ENCODE measurements around the gene DZIP1L. TPM values are rescaled to one million over a fixed set of nuclear protein-coding genes. Genes with fewer than 3 reads are reported as not detected.
A peak's percentile ranks its signal among the peaks of the same experiment; 100 is the strongest.

DZIP1L gene, protein sequence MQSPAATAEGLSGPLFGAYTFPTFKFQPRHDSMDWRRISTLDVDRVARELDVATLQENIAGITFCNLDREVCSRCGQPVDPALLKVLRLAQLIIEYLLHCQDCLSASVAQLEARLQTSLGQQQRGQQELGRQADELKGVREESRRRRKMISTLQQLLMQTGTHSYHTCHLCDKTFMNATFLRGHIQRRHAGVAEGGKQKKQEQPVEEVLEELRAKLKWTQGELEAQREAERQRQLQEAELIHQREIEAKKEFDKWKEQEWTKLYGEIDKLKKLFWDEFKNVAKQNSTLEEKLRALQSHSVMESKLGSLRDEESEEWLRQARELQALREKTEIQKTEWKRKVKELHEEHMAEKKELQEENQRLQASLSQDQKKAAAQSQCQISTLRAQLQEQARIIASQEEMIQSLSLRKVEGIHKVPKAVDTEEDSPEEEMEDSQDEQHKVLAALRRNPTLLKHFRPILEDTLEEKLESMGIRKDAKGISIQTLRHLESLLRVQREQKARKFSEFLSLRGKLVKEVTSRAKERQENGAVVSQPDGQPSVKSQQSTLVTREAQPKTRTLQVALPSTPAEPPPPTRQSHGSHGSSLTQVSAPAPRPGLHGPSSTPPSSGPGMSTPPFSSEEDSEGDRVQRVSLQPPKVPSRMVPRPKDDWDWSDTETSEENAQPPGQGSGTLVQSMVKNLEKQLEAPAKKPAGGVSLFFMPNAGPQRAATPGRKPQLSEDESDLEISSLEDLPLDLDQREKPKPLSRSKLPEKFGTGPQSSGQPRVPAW
- 4.1 TPM for polyA plus RNA-seq (2012; ENCODE audit: insufficient read length, low read depth)

DNA sequence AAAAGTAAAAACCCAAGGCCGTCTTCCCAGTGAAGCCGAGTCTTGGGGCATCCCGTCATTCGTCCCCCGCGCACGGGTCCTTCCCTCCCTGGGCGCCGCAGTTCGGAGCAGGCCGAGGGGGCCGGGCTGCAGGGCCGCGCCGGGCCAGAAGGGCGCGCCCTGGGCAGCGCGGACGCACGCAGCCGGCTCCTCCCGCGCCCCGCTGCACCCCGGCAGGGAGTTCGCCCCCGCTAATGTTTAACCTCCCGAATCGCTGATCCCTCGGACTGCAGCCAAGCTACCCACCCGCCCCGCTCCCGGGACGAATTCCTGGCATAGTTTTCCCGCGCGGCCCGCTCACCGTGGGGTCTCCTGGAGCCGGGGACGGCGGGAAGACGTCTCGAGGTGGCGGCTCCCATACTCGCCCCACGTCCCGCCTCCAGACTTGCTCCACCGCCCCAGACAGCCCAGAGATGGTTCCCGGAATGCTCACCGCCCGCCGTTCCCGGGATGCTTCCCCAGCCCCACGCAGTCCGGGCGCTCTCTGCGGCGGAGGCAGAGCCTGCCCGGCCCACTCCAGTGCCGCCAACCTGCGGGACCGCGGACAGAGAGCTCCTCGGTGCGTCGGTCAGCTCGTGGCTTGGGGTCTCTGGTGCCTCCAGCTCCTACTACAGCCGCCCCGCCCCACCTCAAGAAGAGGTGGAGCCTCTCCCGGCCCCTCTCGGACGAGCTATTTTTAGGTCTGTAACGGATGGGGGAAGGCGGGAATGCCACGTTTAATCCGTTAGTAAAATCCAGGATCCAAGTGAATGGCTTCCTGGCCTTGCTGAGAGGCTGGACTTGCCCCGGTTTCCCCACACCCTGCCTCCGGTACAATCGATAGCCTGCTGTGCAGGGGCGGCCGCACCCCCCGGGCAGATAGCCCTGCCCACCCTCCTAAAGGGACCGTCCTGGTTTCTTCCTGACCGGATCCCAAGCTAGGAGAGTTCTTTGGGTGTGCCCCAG, at the start of gene DZIP1L:
TSS of gene DZIP1L (minus strand) at position 621 of the 984 bp plus-strand sequence. CDS start 11,637 bp downstream, outside the sequence.
- TF ChIP-seq SIN3A (IDR thresholded peaks at IDR 0.05; ENCODE audit: borderline replicate concordance, insufficient read depth, low read length) = no peak
- peak; percentile 62 for TF ChIP-seq POLR2AphosphoS5 (IDR thresholded peaks at IDR 0.05; ENCODE audit: low read depth, low read length)
- no peak for TF ChIP-seq REST (IDR thresholded peaks at IDR 0.05; ENCODE audit: insufficient read depth in 1 of 2, low read depth in 2 of 2, low read length in 2 of 2)
- peak; percentile 9 for TF ChIP-seq FOXP2 (optimal IDR thresholded peaks at IDR 0.05; ENCODE audit: borderline replicate concordance, extremely low read depth, extremely low read length, insufficient read depth)
- TF ChIP-seq TAF1 (IDR thresholded peaks at IDR 0.05; ENCODE audit: borderline replicate concordance, insufficient read depth, low read length) = no peak

GRCh38 chr3:138165061-138165460, 49.7 kb upstream of the DZIP1L start:
- TF ChIP-seq TAF1 (IDR thresholded peaks at IDR 0.05; ENCODE audit: borderline replicate concordance, insufficient read depth, low read length) (no peak), FOXP2 (optimal IDR thresholded peaks at IDR 0.05; ENCODE audit: borderline replicate concordance, extremely low read depth, extremely low read length, insufficient read depth) (no peak), REST (IDR thresholded peaks at IDR 0.05; ENCODE audit: insufficient read depth in 1 of 2, low read depth in 2 of 2, low read length in 2 of 2) (no peak), POLR2AphosphoS5 (IDR thresholded peaks at IDR 0.05; ENCODE audit: low read depth, low read length) (no peak), SIN3A (IDR thresholded peaks at IDR 0.05; ENCODE audit: borderline replicate concordance, insufficient read depth, low read length) (no peak)

DNA sequence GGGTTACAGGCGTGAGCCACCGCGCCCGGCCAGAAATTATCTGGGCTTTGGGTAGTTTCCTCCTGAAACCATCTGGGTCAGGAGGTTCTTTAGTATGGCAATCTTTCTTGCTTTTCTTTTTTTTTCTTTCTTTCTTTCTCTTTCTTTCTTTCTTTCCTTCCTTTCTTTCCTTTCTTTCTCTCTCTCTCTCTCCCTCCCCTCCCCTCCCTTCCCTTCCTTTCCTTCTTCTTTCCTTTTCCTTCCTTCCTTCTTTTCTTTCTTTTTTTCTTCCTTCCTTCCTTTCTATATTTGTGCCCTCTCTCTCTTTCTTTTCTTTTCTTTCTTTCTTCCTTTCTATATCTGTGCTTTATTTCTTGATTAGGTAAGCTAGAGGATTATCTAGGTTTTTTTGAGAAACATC, 42.3 kb upstream of the DZIP1L start:
- TF ChIP-seq FOXP2 (optimal IDR thresholded peaks at IDR 0.05; ENCODE audit: borderline replicate concordance, extremely low read depth, extremely low read length, insufficient read depth) (no peak), POLR2AphosphoS5 (IDR thresholded peaks at IDR 0.05; ENCODE audit: low read depth, low read length) (no peak), SIN3A (IDR thresholded peaks at IDR 0.05; ENCODE audit: borderline replicate concordance, insufficient read depth, low read length) (no peak), TAF1 (IDR thresholded peaks at IDR 0.05; ENCODE audit: borderline replicate concordance, insufficient read depth, low read length) (no peak), REST (IDR thresholded peaks at IDR 0.05; ENCODE audit: insufficient read depth in 1 of 2, low read depth in 2 of 2, low read length in 2 of 2) (no peak)

GRCh38 chr3:138154534-138154933, 39.1 kb upstream of the DZIP1L start:
- TF ChIP-seq FOXP2 (optimal IDR thresholded peaks at IDR 0.05; ENCODE audit: borderline replicate concordance, extremely low read depth, extremely low read length, insufficient read depth) = no peak
- no peak for TF ChIP-seq REST (IDR thresholded peaks at IDR 0.05; ENCODE audit: insufficient read depth in 1 of 2, low read depth in 2 of 2, low read length in 2 of 2)
- no peak for TF ChIP-seq SIN3A (IDR thresholded peaks at IDR 0.05; ENCODE audit: borderline replicate concordance, insufficient read depth, low read length)
- no peak for TF ChIP-seq TAF1 (IDR thresholded peaks at IDR 0.05; ENCODE audit: borderline replicate concordance, insufficient read depth, low read length)
- TF ChIP-seq POLR2AphosphoS5 (IDR thresholded peaks at IDR 0.05; ENCODE audit: low read depth, low read length) = no peak
